ENCODE measurements around the gene CSF3R. TPM values are rescaled to one million over a fixed set of nuclear protein-coding genes. Genes with fewer than 3 reads are reported as not detected.
"Not testable (repeated sequence)": the region's sequence is repeated elsewhere in the genome, so short reads cannot be mapped to it uniquely, and the experiment has no call there.

The CSF3R gene
- total RNA-seq, 1 experiment from 2014 or later: 0.97 TPM

DNA sequence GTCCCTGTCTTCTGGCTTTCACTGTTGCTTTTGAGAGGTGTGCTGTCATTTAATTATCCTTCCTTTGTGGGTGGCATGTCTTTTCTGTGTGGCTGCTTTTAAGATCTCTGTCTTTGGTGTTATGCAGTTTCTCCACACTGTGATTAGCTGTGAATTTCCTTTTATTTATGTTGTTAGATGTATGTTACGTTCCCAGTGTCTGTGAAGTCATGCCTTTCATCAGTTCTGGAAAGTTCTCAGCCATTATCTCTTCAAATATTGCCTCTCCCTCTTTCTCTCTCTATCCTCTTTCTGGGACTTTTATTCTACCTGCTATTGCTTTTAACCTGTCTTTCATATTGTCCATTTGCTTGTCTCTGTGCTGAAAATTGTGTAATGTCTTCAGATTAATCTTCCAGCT, 21.0 kb upstream of the CSF3R start:
- no peak for DNase-seq
- no peaks in the 10 kb centered on the region for H3K36me3 ChIP-seq (replicated peaks; ENCODE audit: control insufficient read depth, insufficient read depth, low read length)
- H3K4me3 ChIP-seq (ENCODE audit: insufficient read depth, low read depth, low read length): no peak overlapping the region
- no peaks in the 10 kb centered on the region; the same call in 1 of the 2 replicates for H3K27me3 ChIP-seq (ENCODE audit: control insufficient read depth, insufficient read depth, low read length)

DNA sequence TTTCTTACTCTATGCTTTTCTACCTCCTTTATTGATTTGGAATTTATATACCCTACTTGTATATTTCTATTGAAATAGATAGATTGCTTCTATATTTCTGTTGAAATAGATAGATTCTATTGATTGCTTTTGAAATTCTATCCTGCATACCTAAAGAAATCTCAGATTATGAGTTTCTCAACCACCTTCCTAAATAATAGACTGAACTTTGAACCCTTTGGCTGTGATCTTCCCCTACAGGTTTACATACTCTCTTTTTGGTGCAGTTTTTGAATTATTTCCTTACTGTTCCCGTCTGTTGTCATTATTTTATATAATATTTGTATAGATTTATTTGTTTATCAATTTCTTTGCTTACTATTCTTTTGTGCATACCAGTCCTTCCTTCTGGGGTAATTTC, 20.4 kb upstream of the CSF3R start:
- H3K27me3 ChIP-seq (ENCODE audit: control insufficient read depth, insufficient read depth, low read length): no peaks in the 10 kb centered on the region; the same call in 1 of the 2 replicates
- H3K36me3 ChIP-seq (replicated peaks; ENCODE audit: control insufficient read depth, insufficient read depth, low read length): no peaks in the 10 kb centered on the region
- H3K4me3 ChIP-seq (ENCODE audit: insufficient read depth, low read depth, low read length): no peak overlapping the region
- DNase-seq: no peak

DNA sequence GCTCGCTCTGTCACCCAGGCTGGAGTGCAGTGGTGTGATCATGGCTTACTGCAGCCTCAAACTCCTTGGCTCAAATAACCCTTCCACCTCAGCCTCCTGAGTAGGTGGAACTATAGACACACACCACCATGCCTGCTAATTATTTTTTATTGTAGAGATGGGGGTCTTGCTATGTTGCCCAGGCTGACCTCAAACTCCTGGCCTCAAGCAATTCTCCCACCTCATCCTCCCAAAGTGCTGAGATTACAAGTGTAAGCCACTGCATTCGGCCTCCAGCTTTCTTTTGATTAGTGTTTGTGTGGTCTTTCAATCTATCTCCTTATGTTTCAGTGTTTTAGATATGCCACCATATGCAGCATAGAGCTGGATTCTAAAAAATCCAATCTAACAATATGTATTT, 19.9 kb upstream of the CSF3R start:
- no peak for DNase-seq
- Histone ChIP-seq H3K27me3 (ENCODE audit: control insufficient read depth, insufficient read depth, low read length) (no peaks in the 10 kb centered on the region; the same call in 1 of the 2 replicates), H3K36me3 (replicated peaks; ENCODE audit: control insufficient read depth, insufficient read depth, low read length) (no peaks in the 10 kb centered on the region), H3K4me3 (ENCODE audit: insufficient read depth, low read depth, low read length) (no peak overlapping the region)

DNA sequence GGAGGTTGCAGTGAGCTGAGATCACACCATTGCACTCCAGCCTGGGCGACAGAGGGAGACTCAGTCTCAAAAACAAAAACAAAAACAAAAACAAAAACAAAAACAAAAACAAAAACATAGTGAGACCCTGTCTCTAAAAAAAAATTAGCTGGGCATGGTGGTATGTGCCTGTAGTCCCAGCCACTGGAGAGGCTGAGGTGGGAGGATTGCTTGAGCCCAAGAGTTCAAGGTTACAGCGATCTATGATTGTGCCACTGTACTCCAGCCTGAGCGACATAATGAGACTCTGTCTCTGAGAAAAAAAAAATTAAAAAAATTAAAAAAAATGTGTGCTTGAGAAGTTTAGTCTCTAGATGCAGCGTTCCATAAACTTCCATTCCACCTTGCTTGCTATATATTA, 19.2 kb upstream of the CSF3R start:
- DNase-seq: not testable (repeated sequence)

DNA sequence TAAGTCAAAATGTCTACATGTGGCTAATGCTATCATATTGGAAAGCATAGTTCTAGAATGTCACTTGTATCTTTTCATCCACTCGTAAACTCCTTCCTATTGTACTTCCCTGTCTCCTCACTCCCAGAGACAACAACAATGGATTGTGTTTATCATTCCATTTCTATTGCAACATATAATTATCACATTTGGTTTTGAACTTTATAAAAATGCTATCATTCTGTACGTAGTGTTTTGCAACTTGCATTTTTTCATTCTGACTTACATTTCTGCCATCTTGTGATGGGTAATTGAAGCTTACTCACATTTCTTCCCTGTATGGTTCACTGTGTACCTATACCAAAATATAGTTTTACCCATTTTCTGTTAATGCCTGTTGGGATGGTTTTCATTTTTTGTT, 14.5 kb upstream of the CSF3R start:
- Histone ChIP-seq H3K27me3 (ENCODE audit: control insufficient read depth, insufficient read depth, low read length) (no peaks in the 10 kb centered on the region; the same call in 1 of the 2 replicates), H3K36me3 (replicated peaks; ENCODE audit: control insufficient read depth, insufficient read depth, low read length) (no peaks in the 10 kb centered on the region), H3K4me3 (ENCODE audit: insufficient read depth, low read depth, low read length) (no peak overlapping the region)
- no peak for DNase-seq

More for the DNA sequence above, 19.2 kb upstream of the CSF3R start:
- not testable (repeated sequence) for H3K4me3 ChIP-seq (ENCODE audit: insufficient read depth, low read depth, low read length); H3K36me3 ChIP-seq (replicated peaks; ENCODE audit: control insufficient read depth, insufficient read depth, low read length); H3K27me3 ChIP-seq (ENCODE audit: control insufficient read depth, insufficient read depth, low read length)

DNA sequence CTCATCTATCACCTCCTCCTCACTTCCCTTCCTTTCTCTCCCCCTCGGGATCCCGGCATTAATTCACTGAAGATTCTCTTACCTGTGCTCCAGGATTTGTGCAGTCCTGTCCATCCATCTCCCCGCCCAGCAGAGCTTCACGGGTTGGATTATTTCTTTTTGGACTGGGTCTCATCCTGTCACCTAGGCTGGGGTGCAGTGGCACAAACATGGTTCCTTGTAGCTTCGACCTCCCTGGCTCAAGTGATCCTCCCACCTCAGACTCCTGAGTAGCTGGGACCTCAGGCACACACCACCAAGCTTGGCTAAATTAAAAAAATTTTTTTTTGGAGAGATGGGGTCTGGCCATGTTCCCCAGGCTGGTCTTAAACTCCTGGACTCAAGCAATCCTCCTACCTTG, 12.3 kb upstream of the CSF3R start:
- DNase-seq: no peak
- H3K27me3 ChIP-seq (ENCODE audit: control insufficient read depth, insufficient read depth, low read length): no peaks in the 10 kb centered on the region; the same call in 1 of the 2 replicates
- H3K4me3 ChIP-seq (ENCODE audit: insufficient read depth, low read depth, low read length): no peak overlapping the region
- H3K36me3 ChIP-seq (replicated peaks; ENCODE audit: control insufficient read depth, insufficient read depth, low read length): no peaks in the 10 kb centered on the region

DNA sequence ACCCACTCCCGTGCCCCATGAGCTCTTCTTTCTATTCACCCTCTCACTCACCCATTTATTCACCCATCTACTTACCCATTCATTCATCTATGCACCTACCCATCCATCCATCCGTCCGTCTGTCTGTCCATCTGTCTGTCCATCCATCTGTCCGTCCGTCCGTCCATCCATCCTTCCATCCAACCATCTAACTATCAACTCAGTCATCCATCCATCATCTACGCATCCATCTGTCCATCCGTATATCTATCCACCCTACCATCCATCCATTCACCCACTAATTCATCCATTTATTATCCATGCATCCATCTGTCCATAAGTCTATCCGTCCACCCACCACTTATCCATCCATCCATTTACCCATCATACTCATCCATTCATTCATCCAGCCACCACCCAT, 10.8 kb upstream of the CSF3R start:
- no peak overlapping the region for H3K4me3 ChIP-seq (ENCODE audit: insufficient read depth, low read depth, low read length)
- H3K36me3 ChIP-seq (replicated peaks; ENCODE audit: control insufficient read depth, insufficient read depth, low read length): no peaks in the 10 kb centered on the region
- no peaks in the 10 kb centered on the region; the same call in 1 of the 2 replicates for H3K27me3 ChIP-seq (ENCODE audit: control insufficient read depth, insufficient read depth, low read length)
- no peak for DNase-seq

DNA sequence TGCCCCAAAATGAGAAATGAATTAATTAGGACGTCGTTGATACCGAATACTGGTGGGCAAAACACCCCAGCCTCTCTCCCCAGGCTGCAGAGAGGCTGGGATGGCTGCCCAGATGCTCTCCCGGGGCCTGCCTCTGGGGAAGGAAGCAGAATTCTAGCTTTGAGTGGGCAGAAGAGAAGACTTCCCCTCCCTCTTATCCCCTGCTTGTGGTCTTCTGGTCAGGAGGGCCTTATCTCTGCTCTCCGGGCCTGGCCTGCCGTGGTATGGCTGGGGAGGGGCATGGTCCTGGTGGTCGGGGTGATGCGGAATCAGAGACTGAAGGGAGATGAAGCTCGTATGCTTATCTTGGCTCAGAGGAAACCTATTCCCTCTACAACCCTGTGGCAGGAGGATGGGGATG, 9.8 kb upstream of the CSF3R start:
- Histone ChIP-seq H3K4me3 (ENCODE audit: insufficient read depth, low read depth, low read length) (no peak overlapping the region), H3K36me3 (replicated peaks; ENCODE audit: control insufficient read depth, insufficient read depth, low read length) (no peaks in the 10 kb centered on the region), H3K27me3 (ENCODE audit: control insufficient read depth, insufficient read depth, low read length) (no peaks in the 10 kb centered on the region; the same call in 1 of the 2 replicates)
- no peak for DNase-seq

DNA sequence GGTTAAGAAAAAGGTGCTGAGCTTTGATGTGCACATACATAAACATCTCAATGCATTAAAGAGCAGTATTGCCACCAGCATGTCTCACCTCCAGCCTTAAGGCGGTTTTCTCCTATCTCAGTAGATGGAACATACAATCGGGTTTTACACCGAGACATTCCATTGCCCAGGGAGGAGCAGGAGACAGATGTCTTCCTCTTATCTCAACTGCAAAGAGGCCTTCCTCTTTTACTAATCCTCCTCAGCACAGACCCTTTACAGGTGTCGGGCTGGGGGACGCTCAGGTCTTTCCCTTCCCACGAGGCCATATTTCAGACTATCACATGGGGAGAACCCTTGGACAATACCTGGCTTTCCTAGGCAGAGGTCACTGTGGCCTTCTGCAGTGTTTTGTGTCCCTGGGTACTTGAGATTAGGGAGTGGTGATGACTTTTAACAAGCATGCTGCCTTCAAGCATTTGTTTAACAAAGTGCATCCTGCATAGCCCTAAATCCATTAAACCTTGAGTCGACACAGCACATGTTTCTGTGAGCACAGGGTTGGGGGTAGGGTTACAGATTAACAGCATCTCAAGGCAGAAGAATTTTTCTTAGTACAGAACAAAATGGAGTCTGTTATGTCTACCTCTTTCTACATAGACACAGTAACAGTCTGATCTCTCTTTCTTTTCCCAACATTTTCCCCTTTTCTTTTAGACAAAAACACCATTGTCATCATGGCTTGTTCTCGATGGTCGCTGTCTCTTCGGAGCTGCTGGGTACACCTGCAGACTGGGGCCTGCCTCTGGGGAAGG, 6.7 kb upstream of the CSF3R start:
- H3K4me3 ChIP-seq (ENCODE audit: insufficient read depth, low read depth, low read length); H3K36me3 ChIP-seq (replicated peaks; ENCODE audit: control insufficient read depth, insufficient read depth, low read length); DNase-seq; H3K27me3 ChIP-seq (ENCODE audit: control insufficient read depth, insufficient read depth, low read length): not testable (repeated sequence)

DNA sequence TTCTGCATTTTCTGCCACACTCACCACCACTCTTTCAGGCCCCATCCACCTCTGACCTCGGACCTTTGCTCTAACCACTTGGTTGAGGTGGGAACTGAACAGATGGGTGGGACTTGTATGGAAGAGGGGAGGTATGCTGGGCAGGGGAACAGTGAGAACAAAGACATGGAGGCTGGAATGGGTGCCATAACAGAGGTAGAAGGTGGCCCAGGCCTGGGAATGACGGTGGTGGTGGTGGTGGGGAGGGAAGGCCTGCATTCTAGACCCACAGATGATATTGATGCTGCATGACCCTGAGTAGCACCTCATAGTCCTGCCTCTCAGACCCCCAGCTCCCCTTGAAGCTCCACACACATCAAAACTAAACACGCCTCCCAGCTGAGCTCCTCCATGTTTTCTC, 5.2 kb upstream of the CSF3R start:
- DNase-seq: no peak
- no peaks in the 10 kb centered on the region for H3K36me3 ChIP-seq (replicated peaks; ENCODE audit: control insufficient read depth, insufficient read depth, low read length)
- no peak overlapping the region for H3K4me3 ChIP-seq (ENCODE audit: insufficient read depth, low read depth, low read length)
- no peaks in the 10 kb centered on the region; the same call in 1 of the 2 replicates for H3K27me3 ChIP-seq (ENCODE audit: control insufficient read depth, insufficient read depth, low read length)

DNA sequence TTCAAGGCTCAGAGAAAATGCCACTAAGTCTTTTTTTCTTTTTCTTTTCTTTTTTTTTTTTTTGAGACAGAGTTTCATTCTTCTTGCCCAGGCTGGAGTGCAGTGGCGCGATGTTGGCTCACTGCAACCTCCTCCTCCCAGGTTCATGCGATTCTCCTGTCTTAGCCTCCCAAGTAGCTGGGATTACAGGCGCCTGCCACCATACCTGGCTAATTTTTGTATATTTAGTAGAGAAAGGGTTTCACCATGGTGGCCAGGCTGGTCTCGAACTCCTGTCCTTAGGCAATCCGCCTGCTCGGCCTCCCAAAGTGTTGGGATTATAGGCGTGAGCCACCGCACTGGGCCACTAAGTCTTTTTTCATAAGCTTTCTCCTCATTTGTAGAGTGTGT, 4.6 kb upstream of the CSF3R start:
- DNase-seq; H3K27me3 ChIP-seq (ENCODE audit: control insufficient read depth, insufficient read depth, low read length); H3K4me3 ChIP-seq (ENCODE audit: insufficient read depth, low read depth, low read length); H3K36me3 ChIP-seq (replicated peaks; ENCODE audit: control insufficient read depth, insufficient read depth, low read length): not testable (repeated sequence)

DNA sequence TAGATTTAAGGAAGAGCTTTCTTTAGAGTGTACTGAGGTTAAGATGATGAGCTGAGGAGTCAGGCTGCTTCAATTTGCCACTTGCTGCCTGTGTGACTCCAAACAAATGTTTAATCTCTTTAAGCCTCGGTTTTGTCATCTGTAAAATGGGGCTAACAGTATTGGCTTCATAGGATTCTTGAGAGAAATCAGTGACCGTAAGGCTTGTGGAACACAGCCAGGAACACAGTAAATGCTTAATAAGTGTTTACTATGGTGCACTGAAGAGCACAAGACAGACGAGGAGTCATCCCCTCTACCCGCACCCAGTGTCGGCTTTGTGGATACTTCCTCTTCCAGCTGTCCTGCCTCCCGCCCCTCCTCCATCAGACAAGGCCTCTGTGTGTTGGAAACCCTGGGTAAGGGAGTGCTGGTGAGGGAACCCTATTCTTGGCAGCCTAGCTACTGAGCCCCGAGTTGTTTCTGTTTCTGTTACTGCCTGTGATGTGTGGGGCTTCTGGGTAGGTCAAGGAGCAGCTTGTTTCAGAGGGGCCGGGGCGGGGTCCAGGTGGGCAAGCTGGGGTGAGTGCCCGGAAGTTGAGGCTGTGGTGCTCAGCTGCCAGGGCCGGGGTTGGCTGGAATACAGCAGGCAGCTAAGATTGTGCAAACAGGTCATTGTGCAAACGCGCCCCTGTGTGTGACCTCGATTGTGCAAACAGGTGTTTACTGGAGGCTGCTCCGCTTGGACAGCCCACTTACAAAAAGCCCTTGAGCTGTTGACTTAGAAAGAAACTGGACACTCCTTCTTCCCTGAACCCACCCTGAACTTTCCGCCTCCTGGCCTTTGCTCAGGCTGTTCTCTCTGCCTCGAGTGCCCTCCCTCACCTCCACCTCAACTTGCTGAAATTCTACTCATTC, 4.0 kb upstream of the CSF3R start:
- Histone ChIP-seq H3K27me3 (ENCODE audit: control insufficient read depth, insufficient read depth, low read length) (no peaks in the 10 kb centered on the region; the same call in 1 of the 2 replicates), H3K36me3 (replicated peaks; ENCODE audit: control insufficient read depth, insufficient read depth, low read length) (no peaks in the 10 kb centered on the region), H3K4me3 (ENCODE audit: insufficient read depth, low read depth, low read length) (no peak overlapping the region)
- DNase-seq: no peak

DNA sequence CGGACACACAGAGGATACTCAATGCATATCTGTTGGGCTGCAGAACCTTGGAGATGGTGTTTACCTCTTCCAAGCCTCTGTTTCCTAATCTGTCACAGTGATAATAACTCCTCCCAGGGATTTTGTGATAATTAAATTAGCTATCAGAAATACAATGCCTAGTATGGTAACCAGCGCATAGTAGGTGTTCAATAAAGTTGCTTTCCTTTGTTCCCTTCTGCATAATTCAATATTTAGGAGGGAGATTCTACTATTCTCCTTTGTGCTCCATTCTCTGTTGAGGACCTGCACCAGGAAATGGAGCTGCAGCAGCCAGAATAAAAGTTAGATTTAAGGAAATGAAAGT, 3.4 kb upstream of the CSF3R start:
- H3K36me3 ChIP-seq (replicated peaks; ENCODE audit: control insufficient read depth, insufficient read depth, low read length): no peaks in the 10 kb centered on the region
- H3K27me3 ChIP-seq (ENCODE audit: control insufficient read depth, insufficient read depth, low read length): peaks cover 2% of the 10 kb centered on the region; the same call in 1 of the 2 replicates
- no peak overlapping the region for H3K4me3 ChIP-seq (ENCODE audit: insufficient read depth, low read depth, low read length)
- DNase-seq: no peak

DNA sequence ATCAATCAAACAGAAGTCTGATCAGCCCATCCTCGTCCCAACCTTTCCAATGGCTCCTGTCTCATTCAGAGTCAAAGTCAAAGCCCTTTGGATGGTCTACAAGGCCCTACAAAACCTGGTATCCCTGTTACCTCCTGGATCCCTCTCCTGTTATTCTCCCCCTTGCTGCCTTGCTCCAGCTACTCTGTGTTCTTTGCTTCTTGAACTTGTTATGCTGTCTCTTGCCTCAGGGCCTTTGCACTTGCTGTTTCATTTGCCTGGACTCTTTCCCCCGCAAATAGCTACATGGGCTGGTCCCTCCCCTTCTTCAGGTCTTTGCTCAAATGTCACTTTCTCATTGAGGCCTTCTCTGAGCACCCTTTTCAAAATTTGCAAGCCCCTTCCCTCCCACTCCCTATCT, 1.4 kb upstream of the CSF3R start:
- Histone ChIP-seq H3K27me3 (ENCODE audit: control insufficient read depth, insufficient read depth, low read length) (peaks cover 2% of the 10 kb centered on the region; the same call in 1 of the 2 replicates), H3K36me3 (replicated peaks; ENCODE audit: control insufficient read depth, insufficient read depth, low read length) (no peaks in the 10 kb centered on the region), H3K4me3 (ENCODE audit: insufficient read depth, low read depth, low read length) (no peak overlapping the region)
- DNase-seq: no peak
